Thoracic aorta (tissue), 2 donors: ENCODE data around the gene C11orf91. TPM values are rescaled to one million over a fixed set of nuclear protein-coding genes. Genes with fewer than 3 reads are reported as not detected.

Experiments
- ATAC-seq: fragments of 150-250 bp; one replicate; pipeline ENCODE4 v1.8.0; 2017; ENCODE audit warnings: low read depth; ENCODE audit not compliant: insufficient number of reproducible peaks, low FRiP score
- DNase-seq: peaks from one replicate; pipeline ENCODE4 v3.0.0-alpha.2; 2020; ENCODE audit warnings: low spot score
- H3K27ac ChIP-seq, 2 donors: fragments of 200-600 bp; sonication (generic); 1 replicate in 1 of 2; 2 replicates in 1 of 2; pipeline ENCODE4 v1.5.1; 2016; ENCODE audit warnings: mild to moderate bottlenecking in 2 of 2, moderate library complexity in 2 of 2
- H3K27me3 ChIP-seq: fragments of 200-600 bp; sonication (generic); replicated peaks from 2 replicates; pipeline ENCODE4 v1.6.0; 2016; ENCODE audit warnings: mild to moderate bottlenecking; ENCODE audit not compliant: insufficient read depth
- H3K36me3 ChIP-seq: fragments of 200-600 bp; sonication (generic); one replicate; pipeline ENCODE4 v1.5.1; 2016
- H3K4me1 ChIP-seq, 2 donors: fragments of 200-600 bp; sonication (generic); 1 replicate in 1 of 2; 2 replicates in 1 of 2; pipeline versions ENCODE4 v1.5.1 to v1.6.0; 2016; ENCODE audit warnings: low read depth in 2 of 2, mild to moderate bottlenecking in 1 of 2; ENCODE audit not compliant: control insufficient read depth in 1 of 2
- H3K4me3 ChIP-seq: fragments of 200-600 bp; sonication (generic); 2 replicates; pipeline ENCODE4 v1.5.1; 2016; ENCODE audit warnings: mild to moderate bottlenecking
- H3K9me3 ChIP-seq: fragments of 200-600 bp; sonication (generic); 2 replicates; pipeline ENCODE4 v1.5.1; 2016
- total RNA-seq, 2 donors: library from RNA; depleted of rRNA; stranded (reverse); fragments of >200 nt; gene quantifications; one replicate each; pipeline versions ENCODE4 v1.1.0 to v1.2.3, GENCODE V29; 2016
- TF ChIP-seq, protein P1 (sequence below): fragments of 200-600 bp; sonication (generic); IDR thresholded peaks from one replicate; pipeline ENCODE4 v1.5.1; 2019; ENCODE audit warnings: antibody characterized with exemption

C11orf91 gene
- total RNA-seq, 2 donors from 2014 or later, result not detected

DNA sequence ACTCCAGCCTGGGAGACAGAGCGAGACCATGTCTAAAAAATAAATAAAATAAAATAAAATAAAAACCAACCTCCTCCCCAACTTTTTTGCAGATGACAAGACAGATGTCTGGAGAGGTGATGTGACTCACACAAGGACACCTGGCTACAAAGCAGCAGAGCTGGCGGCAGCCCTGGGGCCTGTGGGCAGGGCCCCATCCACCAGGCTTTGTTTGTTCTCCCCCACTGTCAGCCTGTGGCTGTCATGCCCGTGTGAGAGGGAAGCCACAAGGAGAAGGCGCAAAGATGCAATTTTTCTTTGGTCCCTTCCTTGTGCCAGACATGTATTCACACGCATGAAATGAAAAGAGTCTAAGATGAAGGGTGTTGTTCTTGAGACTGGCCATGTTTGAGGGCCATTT is 19.0 kb upstream of the C11orf91 start:
- no peak overlapping the region for H3K4me3 ChIP-seq
- H3K9me3 ChIP-seq, result no peaks in the 10 kb centered on the region
- DNase-seq, result no peak
- no peak for ATAC-seq
- H3K4me1 ChIP-seq, result peaks cover 25 to 34% of the 10 kb centered on the region in 2 donors
- H3K27me3 ChIP-seq, result no peaks in the 10 kb centered on the region
- peaks cover 18% of the 10 kb centered on the region for H3K36me3 ChIP-seq
- TF ChIP-seq, protein P1, sequence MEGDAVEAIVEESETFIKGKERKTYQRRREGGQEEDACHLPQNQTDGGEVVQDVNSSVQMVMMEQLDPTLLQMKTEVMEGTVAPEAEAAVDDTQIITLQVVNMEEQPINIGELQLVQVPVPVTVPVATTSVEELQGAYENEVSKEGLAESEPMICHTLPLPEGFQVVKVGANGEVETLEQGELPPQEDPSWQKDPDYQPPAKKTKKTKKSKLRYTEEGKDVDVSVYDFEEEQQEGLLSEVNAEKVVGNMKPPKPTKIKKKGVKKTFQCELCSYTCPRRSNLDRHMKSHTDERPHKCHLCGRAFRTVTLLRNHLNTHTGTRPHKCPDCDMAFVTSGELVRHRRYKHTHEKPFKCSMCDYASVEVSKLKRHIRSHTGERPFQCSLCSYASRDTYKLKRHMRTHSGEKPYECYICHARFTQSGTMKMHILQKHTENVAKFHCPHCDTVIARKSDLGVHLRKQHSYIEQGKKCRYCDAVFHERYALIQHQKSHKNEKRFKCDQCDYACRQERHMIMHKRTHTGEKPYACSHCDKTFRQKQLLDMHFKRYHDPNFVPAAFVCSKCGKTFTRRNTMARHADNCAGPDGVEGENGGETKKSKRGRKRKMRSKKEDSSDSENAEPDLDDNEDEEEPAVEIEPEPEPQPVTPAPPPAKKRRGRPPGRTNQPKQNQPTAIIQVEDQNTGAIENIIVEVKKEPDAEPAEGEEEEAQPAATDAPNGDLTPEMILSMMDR, result no peak
- H3K27ac ChIP-seq, result no peak overlapping the region

DNA sequence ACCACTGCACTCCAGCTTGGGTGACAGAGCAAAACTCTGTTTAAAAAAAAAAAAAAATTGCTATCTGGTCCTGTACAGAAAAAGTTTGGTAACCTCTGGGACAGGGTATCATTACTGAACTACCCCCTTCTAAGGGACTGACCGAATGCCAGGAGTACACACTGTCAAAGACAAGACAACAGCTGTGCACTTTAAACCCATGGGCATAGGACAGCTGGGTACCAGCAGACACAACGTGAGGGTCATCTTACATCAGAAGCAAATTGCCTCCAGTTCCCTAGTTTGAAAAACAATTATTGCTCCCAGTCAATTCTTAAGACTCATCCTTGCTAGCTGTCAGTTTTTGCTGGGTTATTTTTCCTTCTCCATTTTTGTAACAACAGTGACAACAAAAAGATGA is 17.8 kb upstream of the C11orf91 start:
- Histone ChIP-seq H3K36me3 (peaks cover 25% of the 10 kb centered on the region), H3K4me1 (peaks cover 14 to 23% of the 10 kb centered on the region in 2 donors), H3K9me3 (no peaks in the 10 kb centered on the region), H3K4me3 (no peak overlapping the region), H3K27ac (no peak overlapping the region), H3K27me3 (no peaks in the 10 kb centered on the region)
- TF ChIP-seq, protein P1, result no peak
- ATAC-seq (no peak), DNase-seq (no peak)

DNA sequence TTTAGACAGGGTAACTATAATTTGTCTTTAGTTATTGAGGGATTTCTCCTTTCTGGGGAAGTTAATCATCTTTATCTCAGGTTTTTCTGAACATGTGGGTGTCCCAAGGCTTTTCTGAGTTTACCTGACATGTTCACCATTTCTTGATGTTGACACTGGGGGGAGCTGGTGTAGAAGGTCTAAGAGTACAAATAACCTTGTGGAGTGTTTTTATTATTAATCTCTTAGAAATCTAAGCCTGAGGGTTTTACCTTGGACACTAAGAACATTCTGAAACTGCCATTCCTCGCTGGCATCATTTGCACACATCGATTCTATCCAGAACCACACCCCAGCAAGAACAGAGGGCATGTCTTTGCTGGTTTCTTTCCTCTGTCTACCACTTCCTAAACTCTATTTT is 15.6 kb upstream of the C11orf91 start:
- Histone ChIP-seq H3K4me3 (no peak overlapping the region), H3K4me1 (peaks cover 0 to 1% of the 10 kb centered on the region in 2 donors), H3K27ac (no peak overlapping the region), H3K36me3 (peaks cover 25% of the 10 kb centered on the region), H3K9me3 (no peaks in the 10 kb centered on the region), H3K27me3 (no peaks in the 10 kb centered on the region)
- DNase-seq, result no peak
- no peak for ATAC-seq
- TF ChIP-seq, protein P1, result no peak

DNA sequence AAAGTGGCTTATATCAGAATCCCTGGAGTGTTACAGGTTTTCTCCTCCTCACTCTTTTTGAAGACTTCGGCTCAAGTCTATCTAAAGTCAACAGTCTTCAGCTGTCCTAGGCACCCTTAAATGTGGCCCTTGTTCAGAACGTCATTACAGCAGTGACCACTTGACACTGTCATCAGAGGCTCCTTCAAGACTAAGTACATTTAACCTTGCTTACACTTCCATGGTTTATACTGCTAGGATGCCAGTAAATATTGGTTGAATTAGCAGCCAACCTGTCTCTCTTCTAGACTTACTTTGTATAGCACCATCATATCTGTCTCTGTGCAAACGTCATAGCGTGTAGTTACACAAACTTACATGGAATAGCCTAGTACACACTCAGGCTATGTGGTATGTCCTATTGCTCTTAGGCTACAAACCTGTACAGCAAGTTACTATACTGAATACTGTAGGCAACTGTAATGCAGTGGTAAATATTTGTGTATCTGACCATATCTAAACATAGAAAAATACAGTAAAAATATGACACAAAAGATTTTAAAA is 13.3 kb upstream of the C11orf91 start:
- Histone ChIP-seq H3K27ac (no peak overlapping the region), H3K4me3 (no peak overlapping the region), H3K27me3 (no peaks in the 10 kb centered on the region), H3K9me3 (no peaks in the 10 kb centered on the region), H3K36me3 (peaks cover 40% of the 10 kb centered on the region), H3K4me1 (no peaks in the 10 kb centered on the region)
- DNase-seq (no peak), ATAC-seq (no peak)
- TF ChIP-seq, protein P1, result no peak

DNA sequence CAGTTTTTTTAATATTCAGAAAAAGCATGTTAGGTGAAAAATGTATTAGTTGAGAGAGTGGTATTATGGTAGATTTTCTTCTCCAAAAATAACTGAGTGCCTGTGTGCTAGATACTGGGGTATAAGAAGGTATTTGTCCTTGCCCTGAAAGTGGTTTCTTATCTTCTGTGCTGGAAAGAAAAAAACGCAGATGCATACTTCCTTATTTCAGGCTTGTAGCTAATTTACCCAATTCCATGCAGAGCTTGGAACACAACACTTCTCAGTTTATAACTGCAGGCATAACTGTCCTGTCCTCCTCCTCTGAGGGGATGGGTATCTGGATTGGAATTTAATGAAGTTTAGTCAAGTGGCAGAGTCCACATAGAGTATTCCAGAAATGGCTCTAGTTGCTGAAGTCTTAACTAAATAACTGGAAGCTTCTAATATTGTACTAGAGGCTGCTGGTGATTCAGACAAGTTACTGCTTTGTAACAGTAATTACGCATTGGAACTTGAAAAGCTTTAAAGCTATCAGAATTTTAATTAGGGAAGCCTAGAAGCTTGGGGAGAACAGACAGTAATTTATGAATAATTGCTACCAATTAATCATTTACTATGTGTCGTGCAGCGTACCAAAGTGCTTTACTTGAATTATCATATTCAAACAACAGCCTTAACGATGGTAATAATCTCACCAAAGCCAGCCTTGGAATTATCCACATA is 12.7 kb upstream of the C11orf91 start:
- TF ChIP-seq, protein P1, result no peak
- peaks cover 40% of the 10 kb centered on the region for H3K36me3 ChIP-seq
- H3K27ac ChIP-seq, result no peak overlapping the region
- no peaks in the 10 kb centered on the region for H3K27me3 ChIP-seq
- H3K4me1 ChIP-seq, result no peaks in the 10 kb centered on the region
- no peaks in the 10 kb centered on the region for H3K9me3 ChIP-seq
- no peak for DNase-seq
- H3K4me3 ChIP-seq, result no peak overlapping the region
- ATAC-seq, result no peak
